NCI-H187 treated with DMSO at 0.1 percent for 48 hours (cell line): Measurements from ENCODE around the gene SLC11A2.
"Not testable (repeated sequence)": the region's sequence is repeated elsewhere in the genome, so short reads cannot be mapped to it uniquely, and the experiment has no call there.

Experiments used
- DNase-seq: peaks from one replicate; lab custom pipeline; 2025; lab: John Stamatoyannopoulos, UW

SLC11A2 gene

GRCh38 chr12:50990147-50990727 lies 35.9 kb downstream of the SLC11A2 start:
- no peak for DNase-seq

GRCh38 chr12:50988871-50989270 lies 37.3 kb downstream of the SLC11A2 start:
- no peak for DNase-seq

GRCh38 chr12:50988051-50988450 lies 38.1 kb downstream of the SLC11A2 start:
- no peak for DNase-seq

- no peak for DNase-seq
These were observed 39.0 kb downstream of the SLC11A2 start for GRCh38 chr12:50986966-50987737.

- no peak for DNase-seq
These were observed 40.9 kb downstream of the SLC11A2 start for GRCh38 chr12:50985322-50985721.

GRCh38 chr12:50984586-50985298 lies 41.4 kb downstream of the SLC11A2 start:
- DNase-seq = no peak

- peak; percentile 72 for DNase-seq
These were observed 44.6 kb downstream of the SLC11A2 start for GRCh38 chr12:50981319-50982239.

GRCh38 chr12:50980545-50980944 lies 45.6 kb downstream of the SLC11A2 start:
- DNase-seq = no peak

GRCh38 chr12:50979369-50980052 lies 46.7 kb downstream of the SLC11A2 start:
- DNase-seq = no peak

GRCh38 chr12:50971946-50972345 lies 54.2 kb downstream of the SLC11A2 start:
- no peak for DNase-seq

GRCh38 chr12:50964432-50964831 lies 61.8 kb downstream of the SLC11A2 start:
- no peak for DNase-seq

GRCh38 chr12:50961708-50962107 lies 64.5 kb downstream of the SLC11A2 start:
- DNase-seq = no peak

GRCh38 chr12:50960130-50960529 lies 66.1 kb downstream of the SLC11A2 start:
- DNase-seq = no peak

- DNase-seq = no peak
These were observed 70.5 kb downstream of the SLC11A2 start for GRCh38 chr12:50955697-50956096.

GRCh38 chr12:50955288-50955687 lies 70.9 kb downstream of the SLC11A2 start:
- no peak for DNase-seq

GRCh38 chr12:50954789-50955188 lies 71.4 kb downstream of the SLC11A2 start:
- not testable (repeated sequence) for DNase-seq

- DNase-seq = no peak
These were observed 73.1 kb downstream of the SLC11A2 start for GRCh38 chr12:50953047-50953446.

- DNase-seq = no peak
These were observed 73.7 kb downstream of the SLC11A2 start, which contains the start of gene HIGD1C for GRCh38 chr12:50952510-50952909. Gene HIGD1C (plus strand): TSS chr12:50952544. CDS start chr12:50953999, 1,455 bp downstream.

- DNase-seq = no peak
These were observed 75.1 kb downstream of the SLC11A2 start for GRCh38 chr12:50951112-50951511.

- DNase-seq = no peak
These were observed 76.3 kb downstream of the SLC11A2 start for GRCh38 chr12:50949801-50950302.

GRCh38 chr12:50948798-50949197 lies 77.4 kb downstream of the SLC11A2 start:
- no peak for DNase-seq
